Measurements from ENCODE around the gene FBXO42. TPM values are rescaled to one million over a fixed set of nuclear protein-coding genes. Genes with fewer than 3 reads are reported as not detected.

FBXO42 gene
- total and polyA plus RNA-seq, 2 of the 13 experiments (the other 11 are each of a cell fraction or from before 2014, with no cell fraction given), result 7.6 to 17.5 TPM

DNA sequence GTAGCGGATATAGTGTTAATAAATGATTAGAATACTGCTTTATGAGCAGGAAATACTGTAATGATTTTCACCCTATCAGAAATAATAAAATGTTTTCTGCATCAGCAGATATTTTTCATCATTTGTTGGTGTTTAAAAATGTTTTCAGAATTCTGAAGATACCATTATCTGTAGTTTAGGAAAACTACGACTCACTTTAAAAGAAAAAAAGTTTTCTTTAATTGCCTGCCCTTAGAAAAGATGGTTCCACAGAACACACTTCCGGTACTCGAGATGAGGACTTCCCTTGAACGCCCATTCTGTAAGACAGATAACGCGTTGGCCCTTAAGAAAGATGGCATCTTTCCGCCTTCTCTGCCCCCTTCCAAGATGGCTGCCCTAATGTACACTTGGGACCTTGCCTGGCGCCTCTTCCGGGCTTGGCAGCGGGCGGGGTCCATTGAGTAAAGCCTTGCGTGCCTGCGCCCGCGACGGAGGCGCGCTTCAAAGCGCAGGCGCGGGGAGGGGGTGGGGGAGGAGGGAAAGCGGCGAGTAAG is 14.5 kb upstream of the FBXO42 start, which contains the start of gene SZRD1 (continued):
- TF ChIP-seq, protein P1, sequence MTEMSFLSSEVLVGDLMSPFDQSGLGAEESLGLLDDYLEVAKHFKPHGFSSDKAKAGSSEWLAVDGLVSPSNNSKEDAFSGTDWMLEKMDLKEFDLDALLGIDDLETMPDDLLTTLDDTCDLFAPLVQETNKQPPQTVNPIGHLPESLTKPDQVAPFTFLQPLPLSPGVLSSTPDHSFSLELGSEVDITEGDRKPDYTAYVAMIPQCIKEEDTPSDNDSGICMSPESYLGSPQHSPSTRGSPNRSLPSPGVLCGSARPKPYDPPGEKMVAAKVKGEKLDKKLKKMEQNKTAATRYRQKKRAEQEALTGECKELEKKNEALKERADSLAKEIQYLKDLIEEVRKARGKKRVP (CRISPR knock-in tag; IDR thresholded peaks at IDR 0.05), result no peak
- TF ChIP-seq ZZZ3 (CRISPR knock-in tag; IDR thresholded peaks at IDR 0.05; ENCODE audit: borderline replicate concordance) (no peak), HHEX (CRISPR knock-in tag; IDR thresholded peaks at IDR 0.05) (no peak), NFIB (CRISPR knock-in tag; IDR thresholded peaks at IDR 0.05; ENCODE audit: borderline replicate concordance) (no peak), RAD21 (CRISPR knock-in tag; IDR thresholded peaks at IDR 0.05) (no peak), GFI1 (CRISPR knock-in tag; IDR thresholded peaks at IDR 0.05; ENCODE audit: borderline replicate concordance) (no peak), SYNCRIP (IDR thresholded peaks at IDR 0.05; ENCODE audit: insufficient read depth, low read depth, low read length) (no peak), SNAI1 (CRISPR knock-in tag; IDR thresholded peaks at IDR 0.05; ENCODE audit: borderline replicate concordance) (no peak), ZNF558 (CRISPR knock-in tag; IDR thresholded peaks at IDR 0.05; ENCODE audit: borderline replicate concordance) (no peak), RCOR2 (CRISPR knock-in tag; IDR thresholded peaks at IDR 0.05) (no peak), SETDB1 (CRISPR knock-in tag; IDR thresholded peaks at IDR 0.05; ENCODE audit: borderline replicate concordance) (no peak), CEBPB (IDR thresholded peaks at IDR 0.05; ENCODE audit: borderline replicate concordance, low read depth, low read length) (no peak), ZNF556 (CRISPR knock-in tag; IDR thresholded peaks at IDR 0.05; ENCODE audit: borderline replicate concordance) (no peak), ZNF235 (CRISPR knock-in tag; IDR thresholded peaks at IDR 0.05; ENCODE audit: borderline replicate concordance) (no peak)
- TF ChIP-seq, protein P2, sequence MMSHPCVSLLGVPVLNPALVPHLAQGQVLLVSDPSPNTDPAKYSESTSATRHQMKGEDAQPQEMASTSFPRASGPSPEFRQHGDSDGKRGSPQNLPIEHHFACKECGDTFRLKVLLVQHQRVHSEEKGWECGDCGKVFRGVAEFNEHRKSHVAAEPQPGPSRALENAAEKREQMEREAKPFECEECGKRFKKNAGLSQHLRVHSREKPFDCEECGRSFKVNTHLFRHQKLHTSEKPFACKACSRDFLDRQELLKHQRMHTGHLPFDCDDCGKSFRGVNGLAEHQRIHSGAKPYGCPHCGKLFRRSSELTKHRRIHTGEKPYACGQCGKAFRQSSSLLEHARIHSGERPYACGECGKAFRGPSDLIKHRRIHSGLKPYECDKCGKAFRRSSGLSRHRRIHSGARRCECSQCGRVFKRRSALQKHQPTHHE (CRISPR knock-in tag; IDR thresholded peaks at IDR 0.05; ENCODE audit: borderline replicate concordance), result no peak
- TF ChIP-seq, protein P3, sequence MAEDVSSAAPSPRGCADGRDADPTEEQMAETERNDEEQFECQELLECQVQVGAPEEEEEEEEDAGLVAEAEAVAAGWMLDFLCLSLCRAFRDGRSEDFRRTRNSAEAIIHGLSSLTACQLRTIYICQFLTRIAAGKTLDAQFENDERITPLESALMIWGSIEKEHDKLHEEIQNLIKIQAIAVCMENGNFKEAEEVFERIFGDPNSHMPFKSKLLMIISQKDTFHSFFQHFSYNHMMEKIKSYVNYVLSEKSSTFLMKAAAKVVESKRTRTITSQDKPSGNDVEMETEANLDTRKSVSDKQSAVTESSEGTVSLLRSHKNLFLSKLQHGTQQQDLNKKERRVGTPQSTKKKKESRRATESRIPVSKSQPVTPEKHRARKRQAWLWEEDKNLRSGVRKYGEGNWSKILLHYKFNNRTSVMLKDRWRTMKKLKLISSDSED (CRISPR knock-in tag; IDR thresholded peaks at IDR 0.05), result no peak
- TF ChIP-seq, protein P4, sequence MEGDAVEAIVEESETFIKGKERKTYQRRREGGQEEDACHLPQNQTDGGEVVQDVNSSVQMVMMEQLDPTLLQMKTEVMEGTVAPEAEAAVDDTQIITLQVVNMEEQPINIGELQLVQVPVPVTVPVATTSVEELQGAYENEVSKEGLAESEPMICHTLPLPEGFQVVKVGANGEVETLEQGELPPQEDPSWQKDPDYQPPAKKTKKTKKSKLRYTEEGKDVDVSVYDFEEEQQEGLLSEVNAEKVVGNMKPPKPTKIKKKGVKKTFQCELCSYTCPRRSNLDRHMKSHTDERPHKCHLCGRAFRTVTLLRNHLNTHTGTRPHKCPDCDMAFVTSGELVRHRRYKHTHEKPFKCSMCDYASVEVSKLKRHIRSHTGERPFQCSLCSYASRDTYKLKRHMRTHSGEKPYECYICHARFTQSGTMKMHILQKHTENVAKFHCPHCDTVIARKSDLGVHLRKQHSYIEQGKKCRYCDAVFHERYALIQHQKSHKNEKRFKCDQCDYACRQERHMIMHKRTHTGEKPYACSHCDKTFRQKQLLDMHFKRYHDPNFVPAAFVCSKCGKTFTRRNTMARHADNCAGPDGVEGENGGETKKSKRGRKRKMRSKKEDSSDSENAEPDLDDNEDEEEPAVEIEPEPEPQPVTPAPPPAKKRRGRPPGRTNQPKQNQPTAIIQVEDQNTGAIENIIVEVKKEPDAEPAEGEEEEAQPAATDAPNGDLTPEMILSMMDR (CRISPR knock-in tag; IDR thresholded peaks at IDR 0.05), result no peak
- TF ChIP-seq, protein P5, sequence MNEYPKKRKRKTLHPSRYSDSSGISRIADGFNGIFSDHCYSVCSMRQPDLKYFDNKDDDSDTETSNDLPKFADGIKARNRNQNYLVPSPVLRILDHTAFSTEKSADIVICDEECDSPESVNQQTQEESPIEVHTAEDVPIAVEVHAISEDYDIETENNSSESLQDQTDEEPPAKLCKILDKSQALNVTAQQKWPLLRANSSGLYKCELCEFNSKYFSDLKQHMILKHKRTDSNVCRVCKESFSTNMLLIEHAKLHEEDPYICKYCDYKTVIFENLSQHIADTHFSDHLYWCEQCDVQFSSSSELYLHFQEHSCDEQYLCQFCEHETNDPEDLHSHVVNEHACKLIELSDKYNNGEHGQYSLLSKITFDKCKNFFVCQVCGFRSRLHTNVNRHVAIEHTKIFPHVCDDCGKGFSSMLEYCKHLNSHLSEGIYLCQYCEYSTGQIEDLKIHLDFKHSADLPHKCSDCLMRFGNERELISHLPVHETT (CRISPR knock-in tag; conservative IDR thresholded peaks at IDR 0.05), result 0 out of 2 replicates have a peak, but pooled peaks have one; percentile 71
